H9 (cell line): Measurements from ENCODE around the gene DPP7. TPM values are rescaled to one million over a fixed set of nuclear protein-coding genes. Genes with fewer than 3 reads are reported as not detected.

Experiments
- DNase-seq: peaks from one replicate; pipeline ENCODE4 v3.0.0-alpha.2; 2017
- H2AFZ ChIP-seq: one replicate; pipeline ENCODE4 v1.6.1; 2013; ENCODE audit warnings: mild to moderate bottlenecking, low read length, control low read depth, moderate library complexity
- H2AK5ac ChIP-seq: 2 replicates; pipeline ENCODE4 v1.6.1; 2013; ENCODE audit warnings: low read length, control low read depth, mixed read lengths; ENCODE audit not compliant: insufficient read length
- H2BK120ac ChIP-seq: one replicate; pipeline ENCODE4 v1.6.1; 2013; ENCODE audit warnings: low read depth, mild to moderate bottlenecking, low read length, control low read depth, inconsistent platforms; ENCODE audit not compliant: poor library complexity, severe bottlenecking
- H2BK12ac ChIP-seq: 2 replicates; pipeline ENCODE4 v1.6.1; 2013; ENCODE audit warnings: low read length, control low read depth, mixed read lengths, low read depth; ENCODE audit not compliant: insufficient read length
- H2BK15ac ChIP-seq: 2 replicates; pipeline ENCODE4 v1.6.1; 2013; ENCODE audit warnings: low read depth, low read length, control low read depth
- H2BK20ac ChIP-seq: one replicate; pipeline ENCODE4 v1.6.1; 2013; ENCODE audit warnings: low read depth, mild to moderate bottlenecking, low read length, control low read depth, inconsistent platforms; ENCODE audit not compliant: poor library complexity, severe bottlenecking
- H2BK5ac ChIP-seq: 2 replicates; pipeline ENCODE4 v1.6.1; 2013; ENCODE audit warnings: low read length, control low read depth, mixed read lengths; ENCODE audit not compliant: insufficient read length
- H3K14ac ChIP-seq: 2 replicates; pipeline ENCODE4 v1.6.1; 2013; ENCODE audit warnings: low read length, control low read depth; ENCODE audit not compliant: insufficient read depth
- H3K18ac ChIP-seq: 2 replicates; pipeline ENCODE4 v1.6.1; 2013; ENCODE audit warnings: low read depth, mild to moderate bottlenecking, mixed read lengths, low read length, control low read depth; ENCODE audit not compliant: insufficient read length
- H3K23ac ChIP-seq: 2 replicates; pipeline ENCODE4 v1.6.1; 2013; ENCODE audit warnings: low read length, control low read depth, mixed read lengths, low read depth; ENCODE audit not compliant: insufficient read length
- H3K23me2 ChIP-seq: 2 replicates; pipeline ENCODE4 v1.6.1; 2013; ENCODE audit warnings: low read depth, mild to moderate bottlenecking, mixed read lengths, low read length, control low read depth; ENCODE audit not compliant: insufficient read length, poor library complexity, severe bottlenecking
- H3K27ac ChIP-seq: 2 replicates; pipeline ENCODE4 v1.5.1; 2013; ENCODE audit warnings: low read length, control low read depth, mixed read lengths, low read depth; ENCODE audit not compliant: insufficient read length
- H3K27me3 ChIP-seq: 2 replicates; pipeline ENCODE4 v1.6.1; 2013; ENCODE audit warnings: low read length, control low read depth, inconsistent platforms; ENCODE audit not compliant: insufficient read depth
- H3K4ac ChIP-seq: 2 replicates; pipeline ENCODE4 v1.6.1; 2013; ENCODE audit warnings: low read depth, mild to moderate bottlenecking, control low read depth, inconsistent platforms, low read length, moderate library complexity
- H3K4me1 ChIP-seq: 2 replicates; pipeline ENCODE4 v1.6.1; 2013; ENCODE audit warnings: low read length, control low read depth, inconsistent platforms; ENCODE audit not compliant: insufficient read depth
- H3K4me2 ChIP-seq: 2 replicates; pipeline ENCODE4 v1.6.1; 2013; ENCODE audit warnings: low read length, control low read depth, mixed read lengths; ENCODE audit not compliant: insufficient read length, insufficient read depth
- H3K56ac ChIP-seq: 2 replicates; pipeline ENCODE4 v1.6.1; 2013; ENCODE audit warnings: low read depth, mild to moderate bottlenecking, mixed read lengths, low read length, control low read depth; ENCODE audit not compliant: insufficient read length
- H3K79me1 ChIP-seq: 2 replicates; pipeline ENCODE4 v1.6.1; 2013; ENCODE audit warnings: low read depth, mild to moderate bottlenecking, moderate library complexity, low read length, control low read depth, inconsistent platforms; ENCODE audit not compliant: insufficient read depth, poor library complexity, severe bottlenecking
- H3K79me2 ChIP-seq: 2 replicates; pipeline ENCODE4 v1.6.1; 2013; ENCODE audit warnings: low read length, control low read depth, inconsistent platforms; ENCODE audit not compliant: insufficient read depth
- H3K9ac ChIP-seq: 2 replicates; pipeline ENCODE4 v1.6.1; 2013; ENCODE audit warnings: low read length, control low read depth, mixed read lengths; ENCODE audit not compliant: insufficient read length; ENCODE audit errors: extremely low read depth
- H3K9me3 ChIP-seq: one replicate; pipeline ENCODE4 v1.6.1; 2013; ENCODE audit warnings: low read depth, low read length, inconsistent platforms; ENCODE audit not compliant: control insufficient read depth
- H3T11ph ChIP-seq: one replicate; pipeline ENCODE4 v1.6.1; 2013; ENCODE audit warnings: mild to moderate bottlenecking, low read length, control low read depth, inconsistent platforms
- H4K20me1 ChIP-seq: one replicate; pipeline ENCODE4 v1.6.1; 2013; ENCODE audit not compliant: control insufficient read depth, insufficient read length, insufficient read depth
- H4K5ac ChIP-seq: 2 replicates; pipeline ENCODE4 v1.6.1; 2013; ENCODE audit warnings: low read depth, mild to moderate bottlenecking, mixed read lengths, low read length, control low read depth; ENCODE audit not compliant: insufficient read length
- H4K8ac ChIP-seq: replicated peaks from 2 replicates; pipeline ENCODE4 v1.6.1; 2013; ENCODE audit warnings: low read length, control low read depth, mixed read lengths, low read depth; ENCODE audit not compliant: insufficient read length
- H4K91ac ChIP-seq: 2 replicates; pipeline ENCODE4 v1.6.1; 2013; ENCODE audit warnings: low read depth, mild to moderate bottlenecking, moderate library complexity, mixed read lengths, low read length, control low read depth; ENCODE audit not compliant: insufficient read length
- H3K27ac Mint-ChIP-seq, 3 experiments: 2 replicates in 2 of 3; 3 replicates in 1 of 3; pipeline ENCODE4 v1.8.0; 2020 to 2021; ENCODE audit warnings: mixed read lengths in 3 of 3, mild to moderate bottlenecking in 1 of 3, moderate library complexity in 1 of 3
- H3K27me3 Mint-ChIP-seq: 2 replicates; pipeline ENCODE4 v1.8.0; 2021; ENCODE audit warnings: low read depth, mild to moderate bottlenecking, moderate library complexity, mixed read lengths
- H3K36me3 Mint-ChIP-seq, 3 experiments: 2 replicates in 2 of 3; 3 replicates in 1 of 3; pipeline ENCODE4 v1.8.0; 2020 to 2021; ENCODE audit warnings: low read depth in 3 of 3, mixed read lengths in 3 of 3; ENCODE audit not compliant: insufficient read depth in 1 of 3
- H3K4me1 Mint-ChIP-seq, 2 experiments: 2 replicates each; pipeline ENCODE4 v1.8.0; 2020; ENCODE audit warnings: mixed read lengths in 2 of 2
- H3K4me3 Mint-ChIP-seq, 2 experiments: 2 replicates in 1 of 2; 3 replicates in 1 of 2; pipeline ENCODE4 v1.8.0; 2020 to 2021; ENCODE audit warnings: mild to moderate bottlenecking in 2 of 2, mixed read lengths in 2 of 2, moderate library complexity in 1 of 2
- H3K9me3 Mint-ChIP-seq, 2 experiments: 2 replicates in 1 of 2; 3 replicates in 1 of 2; pipeline ENCODE4 v1.8.0; 2020; ENCODE audit warnings: mild to moderate bottlenecking in 2 of 2, mixed read lengths in 2 of 2, moderate library complexity in 1 of 2
- CTCF ChIP-seq: fragments of 200-600 bp; sonication (generic); conservative IDR thresholded peaks from 3 replicates; pipeline ENCODE4 v1.8.0; 2021; ENCODE audit warnings: antibody characterized with exemption, mild to moderate bottlenecking
- WGBS: extraction: QIAGEN DNeasy Blood & Tissue Kit; methylation state at CpG from one replicate; pipeline ENCODE4 v1.1.7; 2013; ENCODE audit warnings: missing lambda C conversion rate, low lambda C conversion rate, mixed read lengths; ENCODE audit not compliant: insufficient read length; ENCODE audit errors: extremely low coverage; 5-methylcytosine and 5-hydroxymethylcytosine counted together
- total RNA-seq: library from RNA; stranded (reverse); gene quantifications from 2 replicates; pipeline ENCODE4 v1.2.1, GENCODE V29; 2021

Gene DPP7
- total RNA-seq, 1 experiment from 2014 or later: 29.4 TPM

- H2BK12ac ChIP-seq: no peak overlapping the region
- H3K27me3 ChIP-seq: peaks cover 4% of the 10 kb centered on the region; the same call in 1 of the 2 replicates
- no peaks in the 10 kb centered on the region for H3K4me1 ChIP-seq
- H3K79me1 ChIP-seq: no peaks in the 10 kb centered on the region
- no peak for TF ChIP-seq CTCF
- no peak overlapping the region for H4K8ac ChIP-seq
- no peak overlapping the region for H2BK15ac ChIP-seq
- WGBS: no CpG with 5 or more reads among the region's 17 CpGs
- no peaks in the 10 kb centered on the region for H3K23me2 ChIP-seq
- no peak for DNase-seq
- H3K56ac ChIP-seq: no peak overlapping the region
- Mint-ChIP-seq H3K36me3 (no peaks in the 10 kb centered on the region), H3K4me1 (peaks cover 2% of the 10 kb centered on the region in 2 experiments; a peak in 2 of 4 replicates), H3K27ac (no peak overlapping the region), H3K4me3 (no peak overlapping the region; a peak in 1 of 5 replicates), H3K9me3 (peaks cover 0 to 3% of the 10 kb centered on the region in 2 experiments; a peak in 2 of 5 replicates), H3K27me3 (peaks cover 46% of the 10 kb centered on the region)
- no peak overlapping the region for H3K4ac ChIP-seq
- no peak overlapping the region for H3K27ac ChIP-seq
- H3K18ac ChIP-seq: no peak overlapping the region
- no peak overlapping the region for H2AFZ ChIP-seq
- no peak overlapping the region for H3T11ph ChIP-seq
- no peaks in the 10 kb centered on the region for H4K20me1 ChIP-seq
- no peak overlapping the region for H4K91ac ChIP-seq
- H3K4me2 ChIP-seq: no peak overlapping the region
- H2BK20ac ChIP-seq: no peak overlapping the region
- no peak overlapping the region for H2BK120ac ChIP-seq
- no peak overlapping the region for H2BK5ac ChIP-seq
- no peak overlapping the region for H4K5ac ChIP-seq
- no peaks in the 10 kb centered on the region for H3K79me2 ChIP-seq
- no peak overlapping the region for H3K14ac ChIP-seq
- no peak overlapping the region for H2AK5ac ChIP-seq
- H3K23ac ChIP-seq: no peak overlapping the region
- H3K9ac ChIP-seq: no peak overlapping the region
- no peaks in the 10 kb centered on the region for H3K9me3 ChIP-seq
These were observed 2.2 kb upstream of the DPP7 start for GRCh38 chr9:137116728-137117127.
